Stomach (tissue), 9 donors: ENCODE results near the gene LRFN5. TPM values are rescaled to one million over a fixed set of nuclear protein-coding genes. Genes with fewer than 3 reads are reported as not detected.
A peak's percentile ranks its signal among the peaks of the same experiment; 100 is the strongest.

Experiments
- DNase-seq, 2 donors: peaks; one replicate each; pipeline versions ENCODE4 v3.0.0 to v3.0.0-alpha.2; 2013 to 2019
- H3K27ac ChIP-seq, 5 donors: fragments of 200-600 bp in 4 of 5; sonication (generic) in 4 of 5; one replicate each; pipeline ENCODE4 v1.5.1; 2013 to 2019; ENCODE audit warnings: mild to moderate bottlenecking in 1 of 5, moderate library complexity in 1 of 5
- H3K27me3 ChIP-seq, 3 donors: fragments of 200-600 bp; sonication (generic); one replicate each; pipeline ENCODE4 v1.5.1; 2017 to 2019; ENCODE audit warnings: mixed run types in 1 of 3
- H3K36me3 ChIP-seq, 4 donors: fragments of 200-600 bp; sonication (generic); 1 replicate in 3 of 4; 2 replicates in 1 of 4; pipeline ENCODE4 v1.5.1; 2016 to 2019
- H3K4me1 ChIP-seq, 4 donors: fragments of 200-600 bp; sonication (generic); one replicate each; pipeline ENCODE4 v1.5.1; 2016 to 2019
- H3K4me3 ChIP-seq, 4 donors: fragments of 200-600 bp; sonication (generic) in 3 of 4; one replicate each; pipeline ENCODE4 v1.5.1; 2016 to 2019; ENCODE audit warnings: mild to moderate bottlenecking in 1 of 4
- H3K9me3 ChIP-seq, 4 donors: fragments of 200-600 bp; sonication (generic); one replicate each; pipeline ENCODE4 v1.5.1; 2016 to 2019
- EP300 ChIP-seq: sonication (generic); formaldehyde crosslinking; IDR thresholded peaks from one replicate; pipeline ENCODE4 v1.6.1; 2017; ENCODE audit warnings: antibody characterized with exemption
- POLR2A ChIP-seq, 4 donors: fragments of 450-650 bp; IDR thresholded peaks; one replicate each; pipeline ENCODE4 v1.6.1; 2016; ENCODE audit warnings: antibody characterized with exemption in 4 of 4, control low read depth in 2 of 4, mild to moderate bottlenecking in 1 of 4, moderate library complexity in 1 of 4
- POLR2AphosphoS5 ChIP-seq, 3 donors: sonication (generic); formaldehyde crosslinking; IDR thresholded peaks; one replicate each; pipeline ENCODE4 v1.6.1; 2016; ENCODE audit warnings: antibody characterized with exemption in 3 of 3
- WGBS, 5 donors: extraction: QIAGEN DNeasy Blood & Tissue Kit in 3 of 5; methylation state at CpG; one replicate each; pipeline versions ENCODE4 v1.1.5 to v1.1.7; 2013 to 2018; 5-methylcytosine and 5-hydroxymethylcytosine counted together
- intact Hi-C: fragments of 100-400 bp; cut with DNase I; formaldehyde crosslinking; loops from one replicate; pipeline ENCODE4 v1.15.1; 2023; ENCODE audit warnings: low total_unique reads
- polyA plus RNA-seq, 3 donors: library from polyadenylated mRNA; stranded (reverse); fragments of 200-250 nt; gene quantifications; one replicate each; pipeline ENCODE4 v1.2.3, GENCODE V29; 2013
- total RNA-seq, 5 donors: library from RNA; depleted of rRNA; stranded (reverse); fragments of >200 nt; gene quantifications; one replicate each; pipeline versions ENCODE4 v1.1.0 to v1.2.3, GENCODE V29; 2014 to 2016
- TF ChIP-seq, protein P1 (sequence below), 7 experiments: fragments of 450-650 bp in 4 of 7; fragments of 200-600 bp in 3 of 7; sonication (generic) in 3 of 7; IDR thresholded peaks; one replicate each; pipeline ENCODE4 v1.5.1; 2016 to 2019; ENCODE audit warnings: antibody characterized with exemption in 7 of 7, control low read depth in 2 of 7, mild to moderate bottlenecking in 1 of 7
- donor health status: healthy with polysubstance abuse.
- donor health status: Bipolar disorder and iron deficiency.
- donor health status: healthy.

Gene LRFN5
- total and polyA plus RNA-seq, 8 donors = 0.19 to 9.4 (median 0.58) TPM; not detected in 3

DNA sequence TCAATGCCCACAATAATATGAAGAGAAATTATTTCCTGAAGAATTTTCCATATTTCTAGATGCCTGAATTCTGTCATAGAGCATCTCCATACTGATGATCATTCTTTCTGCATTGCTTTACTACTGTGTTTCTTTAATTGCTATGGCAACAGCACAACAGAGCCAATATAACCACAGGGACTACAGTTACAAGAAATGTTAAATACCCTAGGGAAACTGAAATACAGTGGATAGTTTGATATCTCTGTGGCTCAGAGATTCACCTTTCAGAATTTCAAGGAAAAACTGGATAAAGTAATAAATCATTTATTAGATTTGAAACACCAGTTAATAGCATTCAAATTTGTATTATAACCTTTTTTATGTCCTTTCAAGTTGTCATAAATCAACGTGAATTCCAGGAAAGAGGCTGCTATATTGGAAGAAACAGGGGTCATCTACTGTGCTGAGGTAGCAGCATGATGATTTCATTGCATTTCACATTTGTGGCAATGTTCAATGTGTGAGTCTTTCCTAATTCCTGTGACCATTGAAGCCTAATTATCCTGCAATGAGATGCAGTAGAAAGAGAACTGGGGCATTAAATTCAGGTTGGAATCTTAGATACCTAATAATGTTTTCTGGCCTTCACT lies 267.1 kb downstream of the LRFN5 start:
- Histone ChIP-seq H3K4me3 (no peak overlapping the region), H3K27me3 (no peaks in the 10 kb centered on the region), H3K36me3 (no peaks in the 10 kb centered on the region), H3K9me3 (no peaks in the 10 kb centered on the region), H3K4me1 (no peaks in the 10 kb centered on the region), H3K27ac (no peak overlapping the region)
- TF ChIP-seq, protein P1, sequence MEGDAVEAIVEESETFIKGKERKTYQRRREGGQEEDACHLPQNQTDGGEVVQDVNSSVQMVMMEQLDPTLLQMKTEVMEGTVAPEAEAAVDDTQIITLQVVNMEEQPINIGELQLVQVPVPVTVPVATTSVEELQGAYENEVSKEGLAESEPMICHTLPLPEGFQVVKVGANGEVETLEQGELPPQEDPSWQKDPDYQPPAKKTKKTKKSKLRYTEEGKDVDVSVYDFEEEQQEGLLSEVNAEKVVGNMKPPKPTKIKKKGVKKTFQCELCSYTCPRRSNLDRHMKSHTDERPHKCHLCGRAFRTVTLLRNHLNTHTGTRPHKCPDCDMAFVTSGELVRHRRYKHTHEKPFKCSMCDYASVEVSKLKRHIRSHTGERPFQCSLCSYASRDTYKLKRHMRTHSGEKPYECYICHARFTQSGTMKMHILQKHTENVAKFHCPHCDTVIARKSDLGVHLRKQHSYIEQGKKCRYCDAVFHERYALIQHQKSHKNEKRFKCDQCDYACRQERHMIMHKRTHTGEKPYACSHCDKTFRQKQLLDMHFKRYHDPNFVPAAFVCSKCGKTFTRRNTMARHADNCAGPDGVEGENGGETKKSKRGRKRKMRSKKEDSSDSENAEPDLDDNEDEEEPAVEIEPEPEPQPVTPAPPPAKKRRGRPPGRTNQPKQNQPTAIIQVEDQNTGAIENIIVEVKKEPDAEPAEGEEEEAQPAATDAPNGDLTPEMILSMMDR (IDR thresholded peaks at IDR 0.05) = no peak
- intact Hi-C loops = no loop called here
- 31 to 56% (median 42%) methylated on average over 1 of the region's 1 CpG for WGBS, 5 donors
- peak in 1 of 2 donors; percentile 57 for DNase-seq

- Histone ChIP-seq H3K27ac (no peak overlapping the region), H3K9me3 (no peaks in the 10 kb centered on the region), H3K4me1 (no peaks in the 10 kb centered on the region), H3K36me3 (no peaks in the 10 kb centered on the region), H3K4me3 (no peak overlapping the region), H3K27me3 (no peaks in the 10 kb centered on the region)
- 88 to 100% (median 96%) methylated on average over 1 of the region's 1 CpG for WGBS, 5 donors
- TF ChIP-seq, protein P1 (IDR thresholded peaks at IDR 0.05) = no peak
- TF ChIP-seq POLR2A (IDR thresholded peaks at IDR 0.05) (no peak), EP300 (no peak), POLR2AphosphoS5 (IDR thresholded peaks at IDR 0.05) (no peak)
- intact Hi-C loops = no loop called here
- DNase-seq = no peak
These were observed 268.4 kb downstream of the LRFN5 start for GRCh38 chr14:41875116-41875515.

GRCh38 chr14:41878321-41878720 lies 271.6 kb downstream of the LRFN5 start:
- intact Hi-C loops = no loop called here
- TF ChIP-seq POLR2A (IDR thresholded peaks at IDR 0.05) (no peak), EP300 (no peak)
- TF ChIP-seq, protein P1 (IDR thresholded peaks at IDR 0.05) = no peak
- Histone ChIP-seq H3K9me3 (no peaks in the 10 kb centered on the region), H3K4me3 (no peak overlapping the region), H3K27me3 (no peaks in the 10 kb centered on the region), H3K4me1 (no peaks in the 10 kb centered on the region), H3K27ac (no peak overlapping the region), H3K36me3 (no peaks in the 10 kb centered on the region)
- DNase-seq = no peak
- 78 to 86% (median 84%) methylated on average over 3 of the region's 3 CpGs for WGBS, 5 donors

DNA sequence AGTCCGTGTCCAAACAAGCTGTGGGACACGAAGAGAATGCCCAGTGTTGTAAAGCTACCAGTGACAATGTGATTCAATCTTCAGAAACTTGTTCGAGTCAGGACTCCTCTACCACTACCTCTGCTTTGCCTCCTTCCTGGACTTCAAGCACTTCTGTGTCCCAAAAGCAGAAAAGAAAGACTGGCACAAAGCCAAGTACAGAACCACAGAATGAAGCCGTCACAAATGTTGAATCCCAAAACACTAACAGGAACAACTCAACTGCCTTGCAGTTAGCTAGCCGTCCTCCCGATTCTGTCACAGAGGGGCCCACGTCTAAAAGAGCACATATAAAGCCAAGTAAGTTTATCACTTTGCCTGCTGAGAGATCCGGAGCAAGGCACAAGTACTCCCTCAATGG lies 284.9 kb downstream of the LRFN5 start:
- no peak for DNase-seq
- intact Hi-C loops = no loop called here
- no peak overlapping the region for H3K4me3 ChIP-seq
- no peaks in the 10 kb centered on the region for H3K36me3 ChIP-seq
- H3K27ac ChIP-seq = no peak overlapping the region
- TF ChIP-seq, protein P1 (IDR thresholded peaks at IDR 0.05) = no peak
- no peak for TF ChIP-seq EP300
- no peak for TF ChIP-seq POLR2A (IDR thresholded peaks at IDR 0.05)
- TF ChIP-seq POLR2AphosphoS5 (IDR thresholded peaks at IDR 0.05) = no peak
- no peaks in the 10 kb centered on the region for H3K27me3 ChIP-seq
- 64 to 74% (median 71%) methylated on average over 8 of the region's 8 CpGs for WGBS, 5 donors
- H3K4me1 ChIP-seq = no peaks in the 10 kb centered on the region
- no peaks in the 10 kb centered on the region for H3K9me3 ChIP-seq
